DOHH2 (cell line): ENCODE measurements around the gene GOLGA5.
"Not testable (repeated sequence)": the region's sequence is repeated elsewhere in the genome, so short reads cannot be mapped to it uniquely, and the experiment has no call there.

Experiments
- H3F3A ChIP-seq: fragments of 200-600 bp; sonication (generic), shearing (Covaris generic); 2 replicates; pipeline ENCODE4 v1.6.0; 2016; ENCODE audit warnings: antibody characterized with exemption, mild to moderate bottlenecking; ENCODE audit not compliant: control insufficient read depth, insufficient read depth
- H3K27ac ChIP-seq: fragments of 200-600 bp; sonication (generic); 2 replicates; pipeline ENCODE4 v1.5.1; 2014; ENCODE audit warnings: low read depth, mild to moderate bottlenecking, low read length, moderate library complexity
- H3K27me3 ChIP-seq: fragments of 200-600 bp; sonication (generic); 2 replicates; pipeline ENCODE4 v1.6.1; 2014; ENCODE audit warnings: mild to moderate bottlenecking, low read length, mixed read lengths; ENCODE audit not compliant: control insufficient read depth
- H3K36me3 ChIP-seq: fragments of 200-600 bp; sonication (generic); 2 replicates; pipeline ENCODE4 v1.6.1; 2014; ENCODE audit warnings: mild to moderate bottlenecking, low read length, moderate library complexity, mixed read lengths; ENCODE audit not compliant: control insufficient read depth
- H3K4me1 ChIP-seq: fragments of 200-600 bp; sonication (generic); 2 replicates; pipeline ENCODE4 v1.6.1; 2014; ENCODE audit warnings: mild to moderate bottlenecking, low read length, mixed read lengths; ENCODE audit not compliant: control insufficient read depth
- H3K4me2 ChIP-seq: fragments of 200-600 bp; sonication (generic); 2 replicates; pipeline ENCODE4 v1.6.0; 2014; ENCODE audit warnings: mild to moderate bottlenecking, low read length, moderate library complexity
- H3K4me3 ChIP-seq: fragments of 200-600 bp; sonication (generic); 2 replicates; pipeline ENCODE4 v1.5.1; 2014; ENCODE audit warnings: mild to moderate bottlenecking, low read length, mixed read lengths
- H3K79me2 ChIP-seq: fragments of 200-600 bp; sonication (generic); 2 replicates; pipeline ENCODE4 v1.6.1; 2014; ENCODE audit warnings: mild to moderate bottlenecking, low read length, mixed read lengths; ENCODE audit not compliant: control insufficient read depth
- H3K9me2 ChIP-seq: fragments of 200-600 bp; sonication (generic); replicated peaks from 2 replicates; pipeline ENCODE4 v1.6.1; 2014; ENCODE audit warnings: mild to moderate bottlenecking, low read length, mixed read lengths; ENCODE audit not compliant: control insufficient read depth
- H3K9me3 ChIP-seq: fragments of 200-600 bp; sonication (generic); 2 replicates; pipeline ENCODE4 v1.6.1; 2014; ENCODE audit warnings: antibody characterized with exemption, low read length, mixed read lengths; ENCODE audit not compliant: control insufficient read depth, insufficient read depth
- H4K20me1 ChIP-seq: fragments of 200-600 bp; sonication (generic); 2 replicates; pipeline ENCODE4 v1.6.0; 2014; ENCODE audit warnings: low read depth, mild to moderate bottlenecking, antibody characterized with exemption, low read length, moderate library complexity; ENCODE audit not compliant: control insufficient read depth, insufficient read depth
- CTCF ChIP-seq: fragments of 200-600 bp; sonication (generic); IDR thresholded peaks from one replicate; pipeline ENCODE4 v1.5.1; 2014; ENCODE audit warnings: antibody characterized with exemption, mild to moderate bottlenecking, low read depth, low read length; ENCODE audit not compliant: poor library complexity, severe bottlenecking
- EZH2phosphoT487 ChIP-seq: fragments of 200-600 bp; sonication (generic); IDR thresholded peaks from 2 replicates; pipeline ENCODE4 v1.6.1; 2017; ENCODE audit warnings: borderline replicate concordance, mild to moderate bottlenecking, antibody characterized with exemption, low read length, moderate library complexity, mixed read lengths

The GOLGA5 gene

GRCh38 chr14:92847749-92848148, 53.6 kb downstream of the GOLGA5 start:
- Histone ChIP-seq H3K27ac (no peak overlapping the region), H3K9me2 (no peaks in the 10 kb centered on the region), H3K4me2 (no peak overlapping the region)

GRCh38 chr14:92848887-92849286, 54.8 kb downstream of the GOLGA5 start:
- Histone ChIP-seq H3K27ac (peak overlapping the region; percentile 13), H3F3A (no peaks in the 10 kb centered on the region), H3K36me3 (no peaks in the 10 kb centered on the region), H3K4me2 (peak overlapping the region; percentile 8), H3K9me2 (no peaks in the 10 kb centered on the region), H3K9me3 (no peaks in the 10 kb centered on the region), H4K20me1 (no peaks in the 10 kb centered on the region), H3K79me2 (no peaks in the 10 kb centered on the region), H3K4me3 (no peak overlapping the region; the same call in 1 of the 2 replicates), H3K4me1 (peaks cover 52% of the 10 kb centered on the region), H3K27me3 (no peaks in the 10 kb centered on the region)
- TF ChIP-seq EZH2phosphoT487, result no peak
- no peak for TF ChIP-seq CTCF

More at GRCh38 chr14:92847749-92848148, 53.6 kb downstream of the GOLGA5 start:
- Histone ChIP-seq H3K79me2 (no peaks in the 10 kb centered on the region), H3K4me1 (peaks cover 48% of the 10 kb centered on the region), H3K36me3 (no peaks in the 10 kb centered on the region), H3F3A (no peaks in the 10 kb centered on the region), H3K9me3 (no peaks in the 10 kb centered on the region), H3K4me3 (no peak overlapping the region), H4K20me1 (no peaks in the 10 kb centered on the region), H3K27me3 (no peaks in the 10 kb centered on the region)
- no peak for TF ChIP-seq EZH2phosphoT487
- TF ChIP-seq CTCF, result no peak

GRCh38 chr14:92850492-92850891, 56.4 kb downstream of the GOLGA5 start:
- H3K9me3 ChIP-seq, result no peaks in the 10 kb centered on the region
- H3K4me2 ChIP-seq, result no peak overlapping the region
- H3K79me2 ChIP-seq, result no peaks in the 10 kb centered on the region
- no peaks in the 10 kb centered on the region for H3K9me2 ChIP-seq
- H3K27me3 ChIP-seq, result no peaks in the 10 kb centered on the region
- TF ChIP-seq EZH2phosphoT487, result no peak
- no peak for TF ChIP-seq CTCF
- H3K4me3 ChIP-seq, result no peak overlapping the region
- no peaks in the 10 kb centered on the region for H3F3A ChIP-seq
- peaks cover 52% of the 10 kb centered on the region for H3K4me1 ChIP-seq
- H4K20me1 ChIP-seq, result no peaks in the 10 kb centered on the region
- H3K27ac ChIP-seq, result no peak overlapping the region
- no peaks in the 10 kb centered on the region for H3K36me3 ChIP-seq

- not testable (repeated sequence) for H3K36me3 ChIP-seq, H3K79me2 ChIP-seq, H3K27me3 ChIP-seq, H3F3A ChIP-seq, H3K27ac ChIP-seq, H3K9me3 ChIP-seq, H4K20me1 ChIP-seq, H3K9me2 ChIP-seq
- Histone ChIP-seq H3K4me2 (0 out of 2 replicates have a peak overlapping the region, but pooled peaks have one; percentile 19), H3K4me1 (peaks cover 35% of the 10 kb centered on the region), H3K4me3 (0 out of 2 replicates have a peak overlapping the region, but pooled peaks have one; percentile 10)
Observed at GRCh38 chr14:92853136-92853535, 59.0 kb downstream of the GOLGA5 start.
